ENCODE data around the gene C22orf31.

Gene C22orf31

DNA sequence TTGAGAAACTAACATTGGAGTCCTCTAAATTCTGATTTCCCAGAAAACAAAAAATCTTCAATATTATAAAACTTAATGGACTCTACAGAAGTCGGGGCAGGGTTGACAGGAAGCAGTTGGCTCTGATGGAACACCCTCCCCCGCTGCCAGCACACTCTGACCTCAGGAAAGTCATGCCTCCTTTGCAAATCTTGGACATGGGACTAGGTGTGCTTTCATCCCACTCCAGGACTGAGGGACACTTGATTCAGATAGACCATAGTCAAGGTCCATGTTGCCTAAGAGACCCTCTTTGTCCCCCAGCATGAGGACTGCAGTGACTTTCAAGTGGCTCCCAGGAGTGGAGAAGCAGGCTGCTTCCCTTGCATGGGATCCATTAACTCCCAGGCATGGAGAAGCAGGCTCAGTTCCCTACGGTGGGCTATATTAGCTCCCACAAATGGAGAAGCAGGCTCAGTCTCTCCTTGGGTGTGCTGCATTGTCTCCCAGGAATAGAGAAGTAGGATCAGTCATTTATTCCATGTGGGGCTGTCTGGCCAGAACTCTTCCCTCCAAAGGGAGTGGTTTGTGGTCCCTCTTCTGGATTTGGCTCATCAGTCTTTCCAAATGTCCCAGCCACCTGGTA lies 38.3 kb downstream of the C22orf31 start:
- Histone ChIP-seq H3K27me3 (no peaks in the 10 kb centered on the region), H3K36me3 (no peaks in the 10 kb centered on the region; the same call in 1 of the 2 replicates), H3K4me3 (ENCODE audit: low read depth, low read length) (no peak overlapping the region), H3K4me1 (no peaks in the 10 kb centered on the region; the same call in 1 of the 2 replicates), H3K9me3 (no peaks in the 10 kb centered on the region)
- no peak for TF ChIP-seq CTCF (IDR thresholded peaks at IDR 0.05; ENCODE audit: low read depth, low read length)
- no peak for DNase-seq

- Histone ChIP-seq H3K4me3 (ENCODE audit: low read depth, low read length) (no peak overlapping the region), H3K27me3 (no peaks in the 10 kb centered on the region), H3K4me1 (no peaks in the 10 kb centered on the region; the same call in 1 of the 2 replicates), H3K9me3 (no peaks in the 10 kb centered on the region), H3K36me3 (no peaks in the 10 kb centered on the region; the same call in 1 of the 2 replicates)
- no peak for DNase-seq
- TF ChIP-seq CTCF (IDR thresholded peaks at IDR 0.05; ENCODE audit: low read depth, low read length): no peak
Observed at GRCh38 chr22:29022101-29022817, 39.4 kb downstream of the C22orf31 start.

GRCh38 chr22:29018293-29019189 lies 43.1 kb downstream of the C22orf31 start:
- no peak overlapping the region for H3K4me3 ChIP-seq (ENCODE audit: low read depth, low read length)
- no peaks in the 10 kb centered on the region; the same call in none of the 2 replicates for H3K4me1 ChIP-seq
- no peaks in the 10 kb centered on the region for H3K9me3 ChIP-seq
- no peaks in the 10 kb centered on the region for H3K36me3 ChIP-seq
- no peak for TF ChIP-seq CTCF (IDR thresholded peaks at IDR 0.05; ENCODE audit: low read depth, low read length)
- DNase-seq: no peak
- no peaks in the 10 kb centered on the region for H3K27me3 ChIP-seq

GRCh38 chr22:29016067-29016938 lies 45.3 kb downstream of the C22orf31 start:
- H3K4me3 ChIP-seq (ENCODE audit: low read depth, low read length): no peak overlapping the region
- H3K27me3 ChIP-seq: no peaks in the 10 kb centered on the region
- H3K36me3 ChIP-seq: no peaks in the 10 kb centered on the region
- no peak for DNase-seq
- TF ChIP-seq CTCF (IDR thresholded peaks at IDR 0.05; ENCODE audit: low read depth, low read length): no peak
- no peaks in the 10 kb centered on the region for H3K9me3 ChIP-seq
- H3K4me1 ChIP-seq: no peaks in the 10 kb centered on the region; the same call in 1 of the 2 replicates

- no peaks in the 10 kb centered on the region for H3K36me3 ChIP-seq
- no peaks in the 10 kb centered on the region for H3K27me3 ChIP-seq
- H3K4me1 ChIP-seq: no peaks in the 10 kb centered on the region; the same call in 1 of the 2 replicates
- no peak overlapping the region for H3K4me3 ChIP-seq (ENCODE audit: low read depth, low read length)
- no peak for TF ChIP-seq CTCF (IDR thresholded peaks at IDR 0.05; ENCODE audit: low read depth, low read length)
- DNase-seq: no peak
- no peaks in the 10 kb centered on the region for H3K9me3 ChIP-seq
Observed at GRCh38 chr22:29014773-29015172, 46.9 kb downstream of the C22orf31 start.
